ENCODE data around the gene GABBR2. TPM values are rescaled to one million over a fixed set of nuclear protein-coding genes. Genes with fewer than 3 reads are reported as not detected.

The GABBR2 gene
- total RNA-seq, 2 donors from 2014 or later, result not detected

- no peak overlapping the region for H3K27ac ChIP-seq
- no peaks in the 10 kb centered on the region for H3K4me1 ChIP-seq
- no peaks in the 10 kb centered on the region for H3K36me3 ChIP-seq (replicated peaks in 1 of 2; ENCODE audit: insufficient read depth in 1 of 2, low read depth in 2 of 2)
- H3K9me3 ChIP-seq, result no peaks in the 10 kb centered on the region
- 70 to 76% methylated on average over 2 of the region's 2 CpGs for WGBS, 2 donors
- ATAC-seq (no peak), DNase-seq (no peak)
- intact Hi-C loops (cut with DNase I), result no loop called here
- no peaks in the 10 kb centered on the region for H3K27me3 ChIP-seq
- no peak overlapping the region for H3K4me3 ChIP-seq
- TF ChIP-seq POLR2A (IDR thresholded peaks at IDR 0.05), result no peak
These were observed 13.8 kb downstream of the GABBR2 start for GRCh38 chr9:98694943-98695342.

GRCh38 chr9:98692392-98692791, 16.3 kb downstream of the GABBR2 start:
- Histone ChIP-seq H3K27ac (no peak overlapping the region), H3K4me1 (no peaks in the 10 kb centered on the region), H3K9me3 (no peaks in the 10 kb centered on the region), H3K27me3 (no peaks in the 10 kb centered on the region), H3K4me3 (no peak overlapping the region), H3K36me3 (replicated peaks in 1 of 2; ENCODE audit: insufficient read depth in 1 of 2, low read depth in 2 of 2) (no peaks in the 10 kb centered on the region)
- DNase-seq (no peak), ATAC-seq (no peak)
- TF ChIP-seq POLR2A (IDR thresholded peaks at IDR 0.05), result no peak
- TF ChIP-seq CTCF (IDR thresholded peaks at IDR 0.05), result no peak
- intact Hi-C loops (cut with DNase I), result no loop called here
- WGBS, 2 donors, result 73 to 86% methylated on average over 4 to 7 of the region's 7 CpGs

GRCh38 chr9:98691890-98692289, 16.8 kb downstream of the GABBR2 start:
- Histone ChIP-seq H3K36me3 (replicated peaks in 1 of 2; ENCODE audit: insufficient read depth in 1 of 2, low read depth in 2 of 2) (no peaks in the 10 kb centered on the region), H3K4me3 (no peak overlapping the region), H3K4me1 (no peaks in the 10 kb centered on the region), H3K9me3 (no peaks in the 10 kb centered on the region), H3K27ac (no peak overlapping the region), H3K27me3 (no peaks in the 10 kb centered on the region)
- DNase-seq (no peak), ATAC-seq (no peak)
- WGBS, 2 donors, result 86 to 92% methylated on average over 1 to 3 of the region's 3 CpGs
- no peak for TF ChIP-seq CTCF (IDR thresholded peaks at IDR 0.05)
- no peak for TF ChIP-seq POLR2A (IDR thresholded peaks at IDR 0.05)
- intact Hi-C loops (cut with DNase I), result no loop called here

GRCh38 chr9:98690686-98691085, 18.0 kb downstream of the GABBR2 start:
- Histone ChIP-seq H3K27me3 (no peaks in the 10 kb centered on the region), H3K36me3 (replicated peaks in 1 of 2; ENCODE audit: insufficient read depth in 1 of 2, low read depth in 2 of 2) (no peaks in the 10 kb centered on the region), H3K27ac (no peak overlapping the region), H3K4me3 (no peak overlapping the region), H3K4me1 (no peaks in the 10 kb centered on the region), H3K9me3 (no peaks in the 10 kb centered on the region)
- intact Hi-C loops (cut with DNase I), result no loop called here
- DNase-seq, result no peak
- ATAC-seq, result no peak
- TF ChIP-seq CTCF (IDR thresholded peaks at IDR 0.05) (no peak), POLR2A (IDR thresholded peaks at IDR 0.05) (no peak)
- WGBS, 2 donors, result 71 to 100% methylated on average over 1 of the region's 1 CpG

GRCh38 chr9:98688710-98689495, 19.8 kb downstream of the GABBR2 start:
- DNase-seq, result no peak
- no peak for ATAC-seq
- Histone ChIP-seq H3K4me1 (no peaks in the 10 kb centered on the region), H3K4me3 (no peak overlapping the region), H3K27me3 (no peaks in the 10 kb centered on the region), H3K27ac (no peak overlapping the region), H3K36me3 (replicated peaks in 1 of 2; ENCODE audit: insufficient read depth in 1 of 2, low read depth in 2 of 2) (no peaks in the 10 kb centered on the region), H3K9me3 (no peaks in the 10 kb centered on the region)
- intact Hi-C loops (cut with DNase I), result no loop called here
- no peak for TF ChIP-seq POLR2A (IDR thresholded peaks at IDR 0.05)
- no peak for TF ChIP-seq CTCF (IDR thresholded peaks at IDR 0.05)
- 74 to 78% methylated on average over 7 of the region's 7 CpGs for WGBS, 2 donors
